Panc1 (cell line): Measurements from ENCODE around the gene DYRK2. TPM values are rescaled to one million over a fixed set of nuclear protein-coding genes. Genes with fewer than 3 reads are reported as not detected.

ENCODE experiments used
- ATAC-seq: fragments of 200-7000 bp; cut with Tn5 transposase; 2 replicates; pipeline ENCODE4 v1.9.1; 2020; ENCODE audit warnings: mild to moderate bottlenecking, moderate library complexity
- BruUV-seq: library from RNA; stranded (reverse); fragments of 400-500 nt; replicated peaks from 2 replicates; lab custom pipeline; 2021; lab: Mats Ljungman, UMichigan
- CTCF ChIA-PET: fragments of 300-600 bp; sonication (Branson Sonifier 250); formaldehyde crosslinking; loops from one replicate; lab custom pipeline; 2022; ENCODE audit warnings: antibody characterized with exemption; lab: Charles Lee
- POLR2A ChIA-PET: fragments of 300-600 bp; sonication (Branson Sonifier 250); formaldehyde crosslinking; loops from one replicate; lab custom pipeline; 2022; ENCODE audit warnings: antibody characterized with exemption; lab: Charles Lee
- DNase-seq: peaks from one replicate; pipeline ENCODE4 v3.0.0-alpha.2; 2010; ENCODE audit warnings: low read depth, low spot score
- H3K27ac ChIP-seq: 2 replicates; pipeline ENCODE4 v1.5.1; 2011; ENCODE audit warnings: mild to moderate bottlenecking, low read length, inconsistent platforms
- H3K27me3 ChIP-seq: fragments of 200-500 bp; sonication (Bioruptor generic); 2 replicates; pipeline ENCODE4 v1.6.0; 2014; ENCODE audit warnings: low read length, inconsistent platforms; ENCODE audit not compliant: control insufficient read depth, insufficient read depth
- H3K36me3 ChIP-seq: fragments of 200-500 bp; sonication (Bioruptor generic); 2 replicates; pipeline ENCODE4 v1.5.1; 2014; ENCODE audit warnings: inconsistent platforms, mild to moderate bottlenecking, low read length, moderate library complexity; ENCODE audit not compliant: control insufficient read depth, insufficient read depth
- H3K4me1 ChIP-seq: 2 replicates; pipeline ENCODE4 v1.5.1; 2011; ENCODE audit warnings: inconsistent platforms, mild to moderate bottlenecking, low read length, moderate library complexity; ENCODE audit not compliant: control insufficient read depth, insufficient read depth
- H3K4me3 ChIP-seq, 2 experiments: 2 replicates each; pipeline ENCODE4 v1.5.1; 2011 to 2012; ENCODE audit warnings: low read depth in 2 of 2, low read length in 2 of 2, mild to moderate bottlenecking in 2 of 2, inconsistent platforms in 1 of 2, moderate library complexity in 1 of 2
- H3K9me3 ChIP-seq: fragments of 200-500 bp; sonication (Bioruptor generic); 2 replicates; pipeline ENCODE4 v1.5.1; 2014; ENCODE audit warnings: low read depth, mild to moderate bottlenecking, inconsistent platforms, low read length, moderate library complexity; ENCODE audit not compliant: control insufficient read depth, insufficient read depth
- CTCF ChIP-seq: fragments of 450-650 bp; IDR thresholded peaks from 2 replicates; pipeline ENCODE4 v1.5.1; 2017; ENCODE audit warnings: mild to moderate bottlenecking
- POLR2AphosphoS5 ChIP-seq: IDR thresholded peaks from 2 replicates; pipeline ENCODE4 v1.6.1; 2012; ENCODE audit warnings: mild to moderate bottlenecking, low read depth, low read length, moderate library complexity
- REST ChIP-seq, 2 experiments: IDR thresholded peaks; 2 replicates each; pipeline ENCODE4 v1.6.1; 2011 to 2012; ENCODE audit warnings: low read depth in 2 of 2, control low read depth in 1 of 2, low read length in 1 of 2, mild to moderate bottlenecking in 1 of 2, moderate library complexity in 1 of 2; ENCODE audit not compliant: insufficient read depth in 1 of 2
- SIN3A ChIP-seq: IDR thresholded peaks from 2 replicates; pipeline ENCODE4 v1.6.1; 2012; ENCODE audit warnings: low read depth, mild to moderate bottlenecking, low read length, moderate library complexity, borderline replicate concordance; ENCODE audit not compliant: insufficient read depth
- TCF7L2 ChIP-seq: IDR thresholded peaks from 2 replicates; pipeline ENCODE4 v1.6.1; 2011; ENCODE audit warnings: mild to moderate bottlenecking, low read depth, low read length, inconsistent platforms
- in situ Hi-C: cut with HindIII; loops from 2 replicates; pipeline ENCODE4 v1.10.0; 2016; ENCODE audit warnings: low sequenced_read_pairs, low pct_unique_long_range_greater_than_20kb
- intact Hi-C: fragments of 100-400 bp; cut with micrococcal nuclease; formaldehyde crosslinking; loops from one replicate; pipeline ENCODE4 v1.10.0; 2022; ENCODE audit not compliant: unreplicated experiment
- total RNA-seq: library from RNA; stranded (reverse); gene quantifications from one replicate; pipeline ENCODE4 v1.2.1, GENCODE V29; 2021; ENCODE audit not compliant: unreplicated experiment

DYRK2 gene
- total RNA-seq, 1 experiment from 2014 or later: 9.9 TPM

- H3K27me3 ChIP-seq: no peaks in the 10 kb centered on the region
- no TSS peak for BruUV-seq
- ChIA-PET POLR2A (no interaction called here), CTCF (no interaction called here)
- intact Hi-C loops (no loop called here), in situ Hi-C loops (no loop called here)
- no peak for TF ChIP-seq SIN3A
- TF ChIP-seq CTCF: no peak
- no peak for TF ChIP-seq POLR2AphosphoS5
- TF ChIP-seq TCF7L2: no peak
- no peak for TF ChIP-seq REST (IDR thresholded peaks at IDR 0.05; ENCODE audit: insufficient read depth in 1 of 2, low read depth in 2 of 2, low read length in 1 of 2)
- no peak overlapping the region for H3K4me3 ChIP-seq
- no peaks in the 10 kb centered on the region for H3K36me3 ChIP-seq
- no peak overlapping the region for H3K27ac ChIP-seq
- DNase-seq: no peak
- no peak for ATAC-seq
- H3K9me3 ChIP-seq: no peaks in the 10 kb centered on the region
- no peaks in the 10 kb centered on the region for H3K4me1 ChIP-seq
Measured at GRCh38 chr12:67601126-67601525, 47.4 kb upstream of the DYRK2 start.

GRCh38 chr12:67609226-67609870, 39.2 kb upstream of the DYRK2 start:
- intact Hi-C loops (no loop called here), in situ Hi-C loops (no loop called here)
- H3K27me3 ChIP-seq: peaks cover 8% of the 10 kb centered on the region
- no peak for DNase-seq
- H3K27ac ChIP-seq: no peak overlapping the region
- CTCF ChIA-PET: no interaction called here
- TF ChIP-seq TCF7L2 (no peak), CTCF (no peak), POLR2AphosphoS5 (no peak), REST (IDR thresholded peaks at IDR 0.05; ENCODE audit: insufficient read depth in 1 of 2, low read depth in 2 of 2, low read length in 1 of 2) (no peak), SIN3A (no peak)
- no peaks in the 10 kb centered on the region for H3K9me3 ChIP-seq
- POLR2A ChIA-PET: no interaction called here
- no peak overlapping the region for H3K4me3 ChIP-seq
- BruUV-seq: no TSS peak
- no peaks in the 10 kb centered on the region for H3K36me3 ChIP-seq
- no peaks in the 10 kb centered on the region for H3K4me1 ChIP-seq
- no peak for ATAC-seq
